ENCODE results near the gene SNX30. TPM values are rescaled to one million over a fixed set of nuclear protein-coding genes. Genes with fewer than 3 reads are reported as not detected.

SNX30 gene
- total RNA-seq, 2 experiments from 2014 or later = 13.5 to 19.8 TPM

GRCh38 chr9:112917987-112918362 lies 167.4 kb downstream of the SNX30 start:
- H2AFZ ChIP-seq (ENCODE audit: low read length) = no peak overlapping the region
- CTCF ChIA-PET (ENCODE audit: unreplicated experiment) = no interaction called here
- POLR2A ChIA-PET = no interaction called here
- no peak for TF ChIP-seq EZH2phosphoT487 (IDR thresholded peaks at IDR 0.05; ENCODE audit: borderline replicate concordance, low read depth, low read length)
- H3K9me3 ChIP-seq (ENCODE audit: low read length) = no peaks in the 10 kb centered on the region
- no peaks in the 10 kb centered on the region for H3K4me1 ChIP-seq (ENCODE audit: insufficient read depth, low read length, poor library complexity, severe bottlenecking)
- H3K4me2 ChIP-seq (ENCODE audit: low read length) = no peak overlapping the region
- H3K27ac ChIP-seq (ENCODE audit: low read depth, low read length, poor library complexity, severe bottlenecking) = no peak overlapping the region
- no peaks in the 10 kb centered on the region for H3K79me2 ChIP-seq (ENCODE audit: insufficient read depth, low read depth, low read length)
- no peak overlapping the region for H3K4me3 ChIP-seq (ENCODE audit: low read depth, low read length, poor library complexity, severe bottlenecking)
- intact Hi-C loops (cut with micrococcal nuclease; ENCODE audit: unreplicated experiment) = no loop called here
- no peaks in the 10 kb centered on the region for H3K9me2 ChIP-seq (ENCODE audit: insufficient read depth, low read length)
- no peaks in the 10 kb centered on the region for H3K36me3 ChIP-seq (ENCODE audit: insufficient read depth, low read length)
- no peak for DNase-seq (ENCODE audit: low spot score)
- BruUV-seq (replicated peaks) = no TSS peak
- no peaks in the 10 kb centered on the region for H4K20me1 ChIP-seq (ENCODE audit: insufficient read depth, low read length)

- no peaks in the 10 kb centered on the region for H4K20me1 ChIP-seq (ENCODE audit: insufficient read depth, low read length)
These were observed 171.0 kb downstream of the SNX30 start for GRCh38 chr9:112921549-112921948.

More at GRCh38 chr9:112921549-112921948, 171.0 kb downstream of the SNX30 start:
- ChIA-PET CTCF (ENCODE audit: unreplicated experiment) (no interaction called here), POLR2A (interaction anchor here (0.6 kb wide), 2 partner anchors 29 to 78 kb away, joined by 3 to 4 read pairs; no protein-coding TSS in a partner anchor)
- H3K4me1 ChIP-seq (ENCODE audit: insufficient read depth, low read length, poor library complexity, severe bottlenecking) = no peaks in the 10 kb centered on the region
- H3K27ac ChIP-seq (ENCODE audit: low read depth, low read length, poor library complexity, severe bottlenecking) = no peak overlapping the region
- no peaks in the 10 kb centered on the region for H3K9me2 ChIP-seq (ENCODE audit: insufficient read depth, low read length)
- no peaks in the 10 kb centered on the region for H3K36me3 ChIP-seq (ENCODE audit: insufficient read depth, low read length)
- H3K4me3 ChIP-seq (ENCODE audit: low read depth, low read length, poor library complexity, severe bottlenecking) = no peak overlapping the region
- peak; percentile 44 for DNase-seq (ENCODE audit: low spot score)
- H3K4me2 ChIP-seq (ENCODE audit: low read length) = no peak overlapping the region
- H3K9me3 ChIP-seq (ENCODE audit: low read length) = no peaks in the 10 kb centered on the region
- TF ChIP-seq EZH2phosphoT487 (IDR thresholded peaks at IDR 0.05; ENCODE audit: borderline replicate concordance, low read depth, low read length) = no peak
- TF ChIP-seq, protein P1, sequence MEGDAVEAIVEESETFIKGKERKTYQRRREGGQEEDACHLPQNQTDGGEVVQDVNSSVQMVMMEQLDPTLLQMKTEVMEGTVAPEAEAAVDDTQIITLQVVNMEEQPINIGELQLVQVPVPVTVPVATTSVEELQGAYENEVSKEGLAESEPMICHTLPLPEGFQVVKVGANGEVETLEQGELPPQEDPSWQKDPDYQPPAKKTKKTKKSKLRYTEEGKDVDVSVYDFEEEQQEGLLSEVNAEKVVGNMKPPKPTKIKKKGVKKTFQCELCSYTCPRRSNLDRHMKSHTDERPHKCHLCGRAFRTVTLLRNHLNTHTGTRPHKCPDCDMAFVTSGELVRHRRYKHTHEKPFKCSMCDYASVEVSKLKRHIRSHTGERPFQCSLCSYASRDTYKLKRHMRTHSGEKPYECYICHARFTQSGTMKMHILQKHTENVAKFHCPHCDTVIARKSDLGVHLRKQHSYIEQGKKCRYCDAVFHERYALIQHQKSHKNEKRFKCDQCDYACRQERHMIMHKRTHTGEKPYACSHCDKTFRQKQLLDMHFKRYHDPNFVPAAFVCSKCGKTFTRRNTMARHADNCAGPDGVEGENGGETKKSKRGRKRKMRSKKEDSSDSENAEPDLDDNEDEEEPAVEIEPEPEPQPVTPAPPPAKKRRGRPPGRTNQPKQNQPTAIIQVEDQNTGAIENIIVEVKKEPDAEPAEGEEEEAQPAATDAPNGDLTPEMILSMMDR (conservative IDR thresholded peaks at IDR 0.05; ENCODE audit: low read length) = peak; percentile 75
- no peak overlapping the region for H2AFZ ChIP-seq (ENCODE audit: low read length)
- no TSS peak for BruUV-seq (replicated peaks)
- intact Hi-C loops (cut with micrococcal nuclease; ENCODE audit: unreplicated experiment) = loop anchor here (5.0 kb wide), 1 partner anchor 51 kb away; no protein-coding TSS in a partner anchor
- H3K79me2 ChIP-seq (ENCODE audit: insufficient read depth, low read depth, low read length) = no peaks in the 10 kb centered on the region

Other genes with a start within 250 kb of the SNX30 start
- gene INIP, start 32.6 kb upstream of the SNX30 start, total RNA-seq (2014; rRNA removed; shearing (Covaris generic)) = 23.2 and 27.0 TPM in 2 replicates
- gene INIP, start 32.6 kb upstream of the SNX30 start, total RNA-seq (2022) = 34.4 and 34.5 TPM in 2 replicates
- gene SLC46A2, start 140.1 kb downstream of the SNX30 start, total RNA-seq (2014; rRNA removed; shearing (Covaris generic)) = not detected in 2 replicates
- gene SLC46A2, start 140.1 kb downstream of the SNX30 start, total RNA-seq (2022) = not detected in 2 replicates